Measurements from ENCODE around the gene LENEP.

Gene LENEP

DNA sequence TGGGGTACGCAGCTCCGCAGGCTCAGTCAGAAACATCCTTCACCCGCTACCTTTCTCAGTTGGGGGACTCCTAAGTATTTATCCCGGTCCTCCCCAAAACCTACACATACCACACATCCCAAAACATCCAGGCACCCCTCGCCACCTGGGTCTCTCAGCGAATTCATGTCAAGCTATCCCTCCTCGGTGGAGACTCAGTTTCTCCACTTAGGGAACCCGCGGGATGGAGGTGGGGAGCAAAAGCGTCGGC lies 8.0 kb downstream of the LENEP start:
- TF ChIP-seq, protein P1, sequence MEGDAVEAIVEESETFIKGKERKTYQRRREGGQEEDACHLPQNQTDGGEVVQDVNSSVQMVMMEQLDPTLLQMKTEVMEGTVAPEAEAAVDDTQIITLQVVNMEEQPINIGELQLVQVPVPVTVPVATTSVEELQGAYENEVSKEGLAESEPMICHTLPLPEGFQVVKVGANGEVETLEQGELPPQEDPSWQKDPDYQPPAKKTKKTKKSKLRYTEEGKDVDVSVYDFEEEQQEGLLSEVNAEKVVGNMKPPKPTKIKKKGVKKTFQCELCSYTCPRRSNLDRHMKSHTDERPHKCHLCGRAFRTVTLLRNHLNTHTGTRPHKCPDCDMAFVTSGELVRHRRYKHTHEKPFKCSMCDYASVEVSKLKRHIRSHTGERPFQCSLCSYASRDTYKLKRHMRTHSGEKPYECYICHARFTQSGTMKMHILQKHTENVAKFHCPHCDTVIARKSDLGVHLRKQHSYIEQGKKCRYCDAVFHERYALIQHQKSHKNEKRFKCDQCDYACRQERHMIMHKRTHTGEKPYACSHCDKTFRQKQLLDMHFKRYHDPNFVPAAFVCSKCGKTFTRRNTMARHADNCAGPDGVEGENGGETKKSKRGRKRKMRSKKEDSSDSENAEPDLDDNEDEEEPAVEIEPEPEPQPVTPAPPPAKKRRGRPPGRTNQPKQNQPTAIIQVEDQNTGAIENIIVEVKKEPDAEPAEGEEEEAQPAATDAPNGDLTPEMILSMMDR (IDR thresholded peaks at IDR 0.05; ENCODE audit: insufficient read depth, missing control alignments): no peak
- DNase-seq (ENCODE audit: insufficient read length, low spot score) (no peak), FAIRE-seq (no peak)

DNA sequence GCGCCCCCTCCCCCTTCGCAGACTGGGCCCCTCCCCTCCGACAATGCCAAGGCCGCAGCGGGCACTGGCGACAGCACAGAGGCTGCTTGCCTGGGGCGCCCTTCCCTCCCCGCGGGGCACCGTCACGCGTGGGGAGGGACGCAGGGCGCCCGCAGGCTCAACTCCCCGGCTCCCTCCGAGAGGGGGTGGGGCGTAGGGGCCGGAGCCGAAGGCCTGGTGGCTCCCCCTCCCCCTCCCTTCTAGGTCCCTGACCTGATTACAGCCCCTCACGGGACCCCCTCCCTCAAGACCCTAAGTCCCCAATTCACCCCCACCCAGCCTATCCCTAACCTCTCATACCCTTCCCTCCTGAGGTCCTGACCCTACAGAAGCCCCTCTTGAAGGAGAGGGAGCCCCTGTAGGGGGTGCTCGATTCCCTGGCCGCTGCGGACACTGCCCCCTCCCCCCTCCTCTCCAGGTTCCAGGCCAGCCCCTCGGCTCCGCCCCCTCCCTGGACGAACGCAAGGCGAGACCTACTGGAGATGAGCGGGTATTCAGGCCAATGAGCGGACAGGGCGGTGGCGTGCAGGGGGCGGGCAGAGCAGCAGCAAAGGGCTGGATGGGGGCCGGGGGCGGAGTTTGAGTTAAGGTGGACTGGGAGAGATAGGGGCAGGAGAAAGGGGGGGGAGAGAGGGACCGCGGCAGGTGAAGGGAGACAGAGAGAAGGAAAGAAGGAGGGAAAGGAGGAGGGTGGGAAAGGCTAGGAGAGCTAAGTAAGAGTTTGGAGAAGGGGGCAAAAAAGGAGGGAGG lies 8.5 kb downstream of the LENEP start:
- FAIRE-seq (no peak), DNase-seq (ENCODE audit: insufficient read length, low spot score) (peak; percentile 96)
- TF ChIP-seq, protein P1 (IDR thresholded peaks at IDR 0.05; ENCODE audit: insufficient read depth, missing control alignments): peak; percentile 39

DNA sequence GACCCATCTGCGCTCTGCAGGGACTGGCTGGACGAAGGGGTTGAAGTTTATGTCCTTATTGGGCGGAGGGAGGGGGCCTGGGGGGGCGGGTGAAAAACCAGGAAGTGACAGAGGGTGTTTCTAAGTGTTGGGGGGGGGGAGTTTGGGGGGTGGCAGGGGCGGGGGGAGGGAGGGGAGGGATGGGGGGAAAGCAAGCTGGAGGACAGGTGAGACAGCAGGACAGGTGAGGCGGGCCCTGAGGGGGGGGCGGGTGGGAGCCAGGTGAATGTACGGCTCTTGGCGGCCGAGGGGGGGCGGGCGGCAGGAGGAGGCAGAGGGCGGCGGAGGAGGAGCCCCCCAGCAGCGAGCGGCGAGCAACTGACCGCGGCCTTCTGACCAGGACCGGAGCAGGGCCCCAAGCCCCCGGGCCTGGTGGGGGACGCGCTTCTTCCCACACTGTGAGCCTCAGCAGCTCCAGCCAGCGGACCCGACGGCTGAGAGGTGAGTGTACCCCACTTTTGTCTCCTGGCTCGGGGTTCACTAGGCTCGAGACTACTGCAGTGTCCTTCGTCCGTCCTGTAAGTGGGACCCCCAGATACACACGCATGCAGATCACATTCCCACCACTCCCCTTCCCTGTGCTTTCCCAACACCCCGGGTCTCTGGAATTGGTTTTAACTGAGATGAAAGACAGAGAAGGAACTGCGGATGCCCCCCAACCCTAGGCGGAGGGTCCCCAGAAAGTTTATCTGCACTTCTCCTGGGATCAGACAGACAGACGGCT lies 9.3 kb downstream of the LENEP start, which contains the start of gene ZBTB7B:
ZBTB7B (plus strand) TSS at position 339 of the 763 bp plus-strand sequence. CDS start 11,859 bp downstream, outside the sequence.
- no peak for DNase-seq (ENCODE audit: insufficient read length, low spot score)
- TF ChIP-seq, protein P1 (IDR thresholded peaks at IDR 0.05; ENCODE audit: insufficient read depth, missing control alignments): no peak
- no peak for FAIRE-seq

DNA sequence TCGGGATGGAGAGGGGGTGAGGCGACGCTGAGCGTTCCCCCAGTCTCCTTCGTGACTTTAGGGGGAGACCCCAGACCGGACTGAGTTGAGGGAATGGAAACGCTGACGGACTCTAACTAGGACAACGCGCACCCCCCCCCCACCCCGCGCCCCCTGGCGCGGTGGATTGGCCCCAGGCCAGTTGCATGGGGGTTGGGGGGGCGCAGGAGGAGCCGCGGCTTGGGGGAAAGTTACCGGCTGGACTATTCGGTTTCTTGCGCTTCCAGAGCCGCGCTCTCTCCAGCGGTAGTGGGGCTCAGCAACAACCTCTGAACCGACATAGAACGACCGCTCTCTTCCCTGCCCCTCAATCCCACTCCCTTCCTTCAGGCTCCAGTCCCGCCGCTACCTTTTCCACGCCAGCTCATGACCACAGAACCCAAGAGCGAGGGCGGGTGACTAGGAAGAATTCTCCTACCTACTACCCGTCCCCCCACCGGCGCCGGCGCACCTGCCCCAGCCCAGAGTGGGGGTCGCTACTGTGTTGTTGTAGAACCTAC lies 9.9 kb downstream of the LENEP start:
- DNase-seq (ENCODE audit: insufficient read length, low spot score): no peak
- no peak for FAIRE-seq

DNA sequence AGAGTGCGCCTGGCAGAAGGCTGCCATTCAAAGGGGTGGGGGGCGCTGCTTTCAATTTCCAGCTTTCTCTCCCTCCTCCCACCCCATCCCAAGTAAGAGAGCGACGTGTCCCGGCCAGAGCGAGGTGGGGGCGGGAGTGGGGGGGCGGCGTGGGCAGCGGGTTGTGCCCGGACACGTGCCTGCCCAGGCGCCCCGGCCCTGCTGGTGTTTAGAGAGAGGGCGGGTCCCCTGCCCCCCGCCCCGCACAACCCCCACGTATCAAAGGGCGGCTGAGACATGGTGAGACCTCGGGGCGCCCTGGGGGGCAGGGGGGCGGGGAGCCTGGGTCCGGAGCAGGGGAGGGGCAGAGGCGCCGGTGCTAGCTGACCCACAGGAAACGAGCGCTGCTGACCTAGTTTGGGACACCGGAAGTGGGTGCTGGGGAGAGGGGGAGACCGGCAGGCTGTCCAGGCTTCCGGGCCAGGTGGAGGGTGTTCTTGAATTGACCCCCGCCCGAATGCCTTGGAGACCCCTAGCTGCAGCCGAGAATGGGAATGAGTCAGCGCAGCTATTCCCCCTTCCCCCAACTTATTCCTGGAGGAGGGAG lies 10.5 kb downstream of the LENEP start:
- TF ChIP-seq, protein P1 (IDR thresholded peaks at IDR 0.05; ENCODE audit: insufficient read depth, missing control alignments): no peak
- DNase-seq (ENCODE audit: insufficient read length, low spot score) (no peak), FAIRE-seq (no peak)

More for the DNA sequence above, 9.9 kb downstream of the LENEP start:
- TF ChIP-seq, protein P1 (IDR thresholded peaks at IDR 0.05; ENCODE audit: insufficient read depth, missing control alignments): no peak

DNA sequence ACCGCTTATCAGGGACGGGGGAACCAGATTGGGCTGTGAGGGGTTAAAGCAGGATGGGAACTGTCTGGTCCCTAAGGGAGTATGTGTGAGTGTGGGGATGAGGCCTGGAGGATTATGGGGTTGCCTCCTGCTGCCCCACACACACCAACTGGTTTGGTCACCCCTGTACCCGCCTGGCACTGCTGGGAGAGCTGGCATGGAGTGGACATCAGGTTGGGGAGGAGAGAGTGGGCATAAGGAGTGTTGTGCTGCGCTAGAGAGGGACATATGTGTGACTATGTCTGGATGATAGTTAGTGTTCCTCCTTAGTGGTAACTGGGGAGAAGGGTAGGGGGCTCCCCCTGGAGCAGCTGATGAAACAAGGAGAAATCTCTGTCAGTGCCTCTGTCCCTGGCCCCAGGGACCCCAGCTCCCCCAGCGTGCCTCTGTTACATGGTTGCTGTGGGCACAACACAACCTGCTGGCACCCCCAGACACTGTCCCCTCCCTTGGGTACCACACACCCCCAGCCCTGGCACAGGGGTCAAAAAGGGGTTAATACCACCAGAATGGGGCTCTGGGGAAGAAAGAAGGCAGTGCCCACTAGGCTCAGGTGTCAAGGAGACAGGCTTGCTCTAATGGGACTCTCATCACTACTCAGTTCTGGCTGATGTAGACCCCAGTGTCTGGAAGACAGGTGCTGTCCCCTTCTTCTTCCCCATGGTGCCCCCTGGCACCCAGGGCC lies 11.1 kb downstream of the LENEP start:
- TF ChIP-seq, protein P1 (IDR thresholded peaks at IDR 0.05; ENCODE audit: insufficient read depth, missing control alignments): no peak
- no peak for FAIRE-seq
- no peak for DNase-seq (ENCODE audit: insufficient read length, low spot score)
